HG02571 (cell line): Measurements from ENCODE around the gene ATG7.
"Not testable (repeated sequence)": the region's sequence is repeated elsewhere in the genome, so short reads cannot be mapped to it uniquely, and the experiment has no call there.

Experiments used
- ATAC-seq: cut with Tn5 transposase; IDR thresholded peaks from one replicate; pipeline ENCODE4 v1.9.1; 2021; ENCODE audit warnings: mild to moderate bottlenecking, moderate library complexity; ENCODE audit not compliant: unreplicated experiment

ATG7 gene

DNA sequence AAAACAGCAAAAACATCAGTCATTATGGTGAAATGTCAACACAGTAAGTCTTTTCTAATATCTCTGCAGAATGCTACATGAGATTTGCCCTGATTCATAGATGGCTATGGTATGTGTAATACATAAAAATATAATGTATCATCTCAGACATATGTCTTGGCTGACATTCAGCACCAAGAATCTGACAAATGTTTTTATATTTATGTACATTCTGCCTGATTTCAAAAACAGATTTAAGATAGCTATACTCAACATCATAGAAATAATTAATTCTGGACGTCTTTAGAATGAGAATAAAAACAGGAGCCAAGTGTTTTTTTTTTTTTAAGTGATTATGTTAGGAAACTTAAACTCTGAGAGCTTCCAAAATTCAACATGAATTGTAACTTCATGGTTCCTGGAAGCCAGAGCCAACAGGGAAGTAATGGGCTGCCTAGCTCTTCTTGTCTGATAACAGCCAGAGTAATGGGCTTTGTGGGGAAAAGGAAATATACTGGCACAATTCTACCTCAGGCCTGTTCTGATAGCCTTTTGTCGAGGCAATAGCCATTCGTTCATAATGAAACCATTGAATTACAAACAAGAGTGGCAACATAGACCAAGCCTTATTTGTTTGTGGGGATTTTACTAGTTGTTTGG lies 187.1 kb downstream of the ATG7 start:
- ATAC-seq: no peak

DNA sequence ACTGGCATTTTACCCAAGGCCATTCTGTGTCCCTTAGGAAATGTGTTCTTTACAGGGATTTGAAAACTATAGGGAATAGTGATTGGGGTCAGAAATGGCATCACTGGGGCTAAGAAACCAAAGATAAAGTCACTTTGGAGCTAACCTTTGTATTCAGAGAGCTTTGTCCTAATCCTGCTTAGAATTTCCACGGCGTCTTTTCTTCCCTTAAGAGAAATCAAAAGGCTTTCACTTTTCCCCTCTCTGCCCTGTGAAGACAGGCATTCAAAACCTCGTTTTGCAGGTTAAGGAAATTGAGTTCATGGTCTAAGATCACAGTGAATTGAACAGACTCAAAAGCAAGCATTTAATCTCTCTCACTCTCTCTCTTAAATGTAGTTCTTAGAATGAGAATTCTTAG lies 189.0 kb downstream of the ATG7 start:
- ATAC-seq: no peak

DNA sequence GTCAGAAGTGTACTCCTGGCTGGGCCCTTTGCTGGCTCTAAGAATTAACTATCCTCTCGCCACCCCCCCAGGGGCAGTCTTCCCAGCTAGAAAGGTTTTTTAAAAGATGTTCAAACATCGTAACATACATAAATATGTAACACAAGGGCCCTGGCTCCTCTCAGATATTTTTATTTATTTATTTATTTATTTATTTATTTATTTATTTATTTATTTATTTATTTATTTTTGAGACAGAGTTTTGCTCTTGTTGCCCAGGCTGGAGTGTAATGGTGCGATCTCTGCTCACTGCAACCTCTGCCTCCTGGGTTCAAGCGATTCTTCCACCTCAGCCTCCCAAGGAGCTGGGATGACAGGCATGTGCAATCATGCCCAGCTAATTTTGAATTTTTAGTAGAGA lies 190.5 kb downstream of the ATG7 start:
- not testable (repeated sequence) for ATAC-seq

DNA sequence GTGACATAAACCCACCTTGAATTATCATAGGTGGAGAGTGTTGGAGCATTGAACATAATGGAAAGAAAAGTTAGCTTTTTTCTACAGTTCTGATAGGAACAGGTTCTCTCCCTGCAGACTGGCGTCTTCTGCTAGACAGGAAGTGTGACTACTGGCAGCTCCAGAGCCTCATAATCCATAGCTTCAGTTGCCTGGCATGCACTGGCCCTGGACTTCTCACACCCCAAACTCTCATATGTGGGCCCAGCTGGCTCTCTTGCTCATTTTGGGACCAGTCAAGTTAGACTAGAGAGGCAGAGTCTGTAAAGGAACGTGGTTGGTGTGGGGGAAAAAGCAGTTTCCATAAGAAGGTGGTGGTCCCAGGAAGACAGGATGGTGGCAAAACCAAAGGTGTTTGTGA lies 191.4 kb downstream of the ATG7 start:
- no peak for ATAC-seq

DNA sequence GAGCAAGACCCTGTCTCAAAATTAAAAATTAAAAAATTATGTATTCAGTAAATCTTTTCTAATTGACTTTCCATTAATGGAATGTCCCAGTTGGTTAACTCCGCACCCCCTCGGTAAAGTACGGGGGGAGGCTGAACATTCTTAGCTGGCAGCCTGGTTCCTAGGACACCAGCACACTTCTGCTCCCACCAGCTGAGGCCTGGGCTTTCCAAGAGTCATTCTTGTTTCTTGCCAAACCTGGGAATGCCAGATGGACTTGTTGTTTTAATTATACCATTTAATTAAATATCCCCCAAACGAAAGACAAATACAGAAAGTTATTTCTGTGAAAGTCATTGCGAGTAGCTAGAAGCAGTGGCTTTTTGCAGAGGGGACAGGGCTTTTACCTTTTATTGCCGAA lies 192.2 kb downstream of the ATG7 start:
- ATAC-seq: no peak

DNA sequence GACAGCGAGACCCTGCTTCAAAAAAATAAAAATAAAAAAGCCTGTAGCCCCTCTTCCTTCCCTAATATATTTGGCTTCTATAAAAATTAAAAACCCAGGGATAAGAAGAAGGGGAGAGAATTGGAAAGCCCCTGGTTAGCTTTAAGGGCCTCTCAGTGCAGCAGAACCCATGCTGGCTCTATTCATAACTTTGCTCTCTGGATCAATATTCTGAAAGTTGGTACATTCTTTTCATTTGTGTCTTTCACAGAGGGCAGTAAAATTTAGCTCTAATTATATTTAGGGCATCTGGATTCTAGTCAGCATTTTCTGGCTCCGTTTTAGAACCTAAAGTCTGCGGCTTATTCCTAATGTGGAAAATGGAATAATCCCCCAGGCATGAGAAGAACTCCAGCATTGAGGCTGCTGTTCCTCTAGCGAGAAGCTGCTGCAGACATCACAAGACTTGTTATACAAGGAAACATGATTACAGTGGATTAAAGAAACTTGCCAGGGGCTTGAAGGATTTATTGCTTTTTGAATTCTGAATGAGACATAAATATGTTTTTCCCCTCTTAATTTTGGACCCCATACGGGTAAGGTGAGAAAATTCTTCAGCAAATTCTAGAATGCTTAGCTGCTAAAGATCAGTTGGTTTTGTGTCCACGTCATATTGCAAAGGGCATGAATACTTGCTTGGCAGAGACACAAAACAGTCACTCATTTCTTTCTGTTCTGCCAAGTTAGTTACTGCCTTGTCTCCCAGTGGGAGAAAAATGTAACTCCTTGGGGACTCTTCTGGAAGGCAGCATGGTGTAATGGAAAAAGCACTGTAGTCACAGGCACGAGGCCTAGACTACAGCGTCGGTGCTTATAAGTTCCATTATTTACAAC lies 193.8 kb downstream of the ATG7 start:
- no peak for ATAC-seq

DNA sequence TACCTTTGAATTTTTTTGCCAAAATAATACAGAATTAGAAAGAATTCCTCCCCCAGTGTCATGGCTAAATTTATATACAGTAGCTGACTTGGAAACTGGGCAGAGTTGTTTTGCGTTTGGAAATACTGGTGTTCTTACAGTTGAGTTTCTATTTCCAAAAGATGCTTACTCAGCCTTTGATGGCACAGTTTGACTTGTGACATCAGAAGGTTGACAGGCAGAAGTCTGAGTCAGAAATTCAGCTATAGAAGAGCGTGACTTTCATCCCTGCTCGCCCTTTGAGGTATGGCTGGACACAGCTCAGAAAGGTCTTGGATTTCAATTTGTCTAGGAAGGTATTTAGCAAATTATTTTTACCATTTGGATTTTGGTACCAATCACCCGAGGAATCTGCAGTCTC lies 195.7 kb downstream of the ATG7 start:
- ATAC-seq: no peak

DNA sequence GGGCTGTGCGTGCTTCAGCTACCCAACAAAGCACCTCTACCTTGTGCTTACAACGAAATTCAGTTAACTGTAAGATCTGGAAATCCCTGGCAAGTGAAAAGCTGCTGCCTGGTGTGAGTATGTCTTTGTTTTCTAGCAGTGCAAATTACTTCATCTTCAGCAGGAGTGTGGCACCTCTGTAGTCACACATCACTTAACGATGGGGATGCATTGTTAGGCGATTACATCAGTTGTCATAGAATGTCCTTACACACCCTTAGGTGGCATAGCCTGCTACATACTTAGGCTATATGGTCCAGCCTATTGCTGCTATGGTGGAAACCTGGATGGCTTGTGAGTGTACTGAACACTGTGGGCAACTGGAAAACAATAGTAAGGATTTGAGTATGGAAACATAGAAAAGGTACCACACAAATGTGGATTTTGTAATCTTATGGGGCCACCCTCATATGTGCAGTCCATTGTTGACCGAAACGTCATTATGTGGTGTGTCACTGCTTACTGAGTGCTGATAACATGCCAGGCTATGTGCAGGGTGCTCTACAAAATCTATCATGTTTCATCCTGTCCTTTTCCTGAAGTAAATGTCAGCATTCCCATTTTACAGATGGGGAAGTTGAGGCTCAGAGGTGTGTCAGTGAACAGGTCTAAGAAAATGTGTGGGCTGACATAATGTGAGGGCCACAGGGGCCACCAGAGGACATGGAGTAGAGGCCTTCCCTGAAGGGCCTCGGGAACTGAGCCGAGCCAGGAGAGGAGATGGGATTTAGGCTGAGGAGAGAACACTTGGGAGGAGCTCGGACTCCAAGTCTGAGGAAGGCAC lies 198.0 kb downstream of the ATG7 start:
- ATAC-seq: no peak

DNA sequence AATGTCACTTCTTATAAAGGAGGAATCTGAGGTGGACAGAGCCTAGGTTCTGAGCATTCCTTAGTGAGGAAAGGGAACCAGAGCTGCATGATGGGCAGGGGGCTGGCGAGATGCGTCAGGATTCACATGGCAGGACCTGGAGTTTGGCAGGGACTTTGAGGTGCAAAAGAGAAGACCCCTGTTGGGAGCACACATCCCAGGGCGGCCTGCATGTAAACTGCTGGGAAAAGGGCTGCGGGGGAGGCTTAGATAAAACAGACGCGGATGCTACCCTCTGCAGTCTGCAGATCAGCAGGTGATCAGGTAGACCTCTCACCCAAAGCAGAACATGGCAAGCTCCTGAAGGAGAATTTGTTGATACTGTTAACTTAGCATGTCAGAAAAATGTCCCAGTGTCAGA lies 203.1 kb downstream of the ATG7 start:
- no peak for ATAC-seq

DNA sequence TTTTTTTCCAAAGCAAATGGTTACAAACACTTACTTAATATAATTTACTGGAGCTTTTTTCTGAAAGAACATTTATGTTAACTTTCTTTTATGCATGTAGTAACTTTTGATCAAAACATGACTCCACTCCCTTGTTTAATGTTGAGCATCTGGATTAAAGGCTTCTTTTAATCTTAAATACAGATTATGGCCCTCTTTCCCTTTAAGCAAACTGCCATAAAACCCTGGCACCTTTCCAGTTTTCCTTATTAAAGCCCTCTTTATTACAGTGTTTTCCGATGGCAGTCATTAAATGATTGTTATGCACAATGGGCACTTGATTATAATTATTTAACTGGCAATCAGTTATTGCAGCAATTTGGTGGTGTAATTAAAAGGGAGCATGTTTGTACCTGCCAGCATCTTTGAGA lies 204.5 kb downstream of the ATG7 start:
- ATAC-seq: no peak

DNA sequence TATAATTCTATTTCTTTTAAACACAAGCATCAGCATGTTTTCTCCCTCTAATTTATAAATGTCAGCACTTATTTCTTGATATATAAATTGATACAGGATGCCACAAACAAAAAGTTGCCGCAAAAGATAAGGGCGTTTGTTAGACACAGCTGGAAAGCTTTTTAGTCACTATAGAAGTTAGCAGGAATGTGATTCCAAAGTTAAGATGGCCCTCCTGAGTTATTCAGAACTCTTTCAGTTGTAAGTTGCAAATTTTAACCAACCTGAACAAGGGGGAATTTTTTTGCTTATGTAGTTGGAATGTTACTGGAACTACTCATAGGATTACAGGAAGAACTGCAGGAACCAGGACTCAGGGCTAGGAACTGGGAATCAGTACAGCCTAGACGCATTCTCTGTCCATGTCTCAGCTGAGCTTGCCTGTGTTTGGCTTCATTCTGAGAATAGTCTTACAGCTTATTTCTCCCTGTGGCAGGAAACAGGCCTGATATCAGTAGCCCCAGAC lies 205.3 kb downstream of the ATG7 start:
- ATAC-seq: no peak

DNA sequence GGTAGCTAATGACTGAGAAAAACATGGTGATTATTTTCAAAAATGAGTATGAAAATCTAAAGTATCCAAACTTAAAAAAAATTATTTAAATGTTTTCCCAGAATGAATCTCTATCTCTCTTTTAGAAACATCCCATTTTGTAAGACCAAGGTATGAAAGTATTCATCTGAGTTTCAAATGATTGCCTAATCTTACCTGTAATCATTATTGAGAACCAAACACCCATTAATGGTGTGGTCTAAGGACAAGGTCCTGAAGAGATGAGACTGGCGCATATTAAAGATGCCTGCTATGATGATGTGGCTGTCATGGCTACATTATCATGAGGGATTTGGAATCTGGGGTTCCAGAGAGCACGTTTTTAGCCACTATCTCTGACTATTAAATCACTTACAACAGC lies 206.0 kb downstream of the ATG7 start:
- no peak for ATAC-seq

DNA sequence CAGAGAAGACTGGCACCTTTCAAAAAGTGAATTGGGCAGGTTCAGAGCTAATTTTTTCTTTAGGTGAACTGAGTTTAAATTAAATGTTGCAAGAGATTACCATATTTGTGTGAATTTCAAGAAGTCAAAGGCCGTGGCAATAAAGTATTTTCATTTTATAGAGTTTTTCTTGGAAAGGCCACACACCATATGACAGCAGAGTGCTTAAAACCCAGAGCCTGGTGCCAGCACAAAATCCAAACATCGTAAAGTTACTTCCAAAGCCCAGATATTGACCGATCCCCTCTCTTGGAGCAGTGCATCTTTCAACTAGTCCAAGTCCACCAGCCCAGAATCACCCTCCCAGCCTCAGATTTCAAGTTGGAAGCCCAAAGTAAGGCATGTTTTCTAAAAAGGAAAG lies 207.0 kb downstream of the ATG7 start:
- ATAC-seq: no peak

DNA sequence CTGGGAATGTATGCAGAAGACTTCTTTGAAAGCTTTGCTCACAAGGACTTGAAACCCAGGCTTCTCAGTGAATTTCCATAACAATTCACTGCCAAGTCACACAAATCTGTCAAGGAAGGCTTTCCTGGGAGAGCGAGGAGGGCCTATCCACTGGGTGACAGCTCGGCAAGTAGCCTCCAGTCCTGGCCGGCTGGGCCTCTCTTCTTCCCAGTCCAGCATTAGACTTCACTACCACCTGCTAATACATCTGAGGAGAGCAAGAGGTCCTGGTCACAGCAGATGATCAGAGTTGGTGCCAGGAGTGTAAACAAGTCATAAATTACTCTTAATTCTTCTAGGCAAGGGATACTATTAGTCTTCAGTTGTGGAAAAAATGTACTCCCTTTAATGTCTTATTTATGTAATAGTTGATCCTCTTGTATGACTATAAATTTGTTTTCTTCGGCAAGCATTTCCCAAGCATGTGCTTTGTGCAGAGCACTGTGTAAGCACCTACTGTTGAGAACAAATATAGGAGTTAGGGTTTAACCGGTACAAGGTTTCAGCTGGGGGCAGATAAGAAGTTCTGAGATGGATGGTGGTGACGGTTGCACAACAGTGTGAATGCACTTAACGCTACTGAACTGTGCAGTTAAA lies 208.6 kb downstream of the ATG7 start:
- no peak for ATAC-seq

DNA sequence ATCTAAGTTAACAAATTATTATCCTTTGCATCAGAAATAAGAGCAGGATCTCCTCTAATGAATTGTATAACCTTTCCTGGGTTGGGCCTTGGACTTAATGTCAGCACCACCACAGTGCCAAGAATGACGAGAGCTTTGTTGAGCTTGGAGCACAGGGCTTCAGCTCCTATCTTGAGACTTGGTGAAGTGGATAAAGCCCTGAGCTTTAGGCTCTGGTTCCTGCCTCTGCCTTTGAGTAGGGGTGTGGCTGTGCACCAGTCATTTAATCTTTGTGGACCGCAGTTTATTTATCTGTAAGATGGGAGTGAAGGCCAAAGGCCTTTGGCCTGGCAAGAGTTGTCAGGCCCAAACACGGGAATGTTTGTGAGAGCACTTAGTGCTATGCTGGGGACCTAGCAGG lies 209.4 kb downstream of the ATG7 start:
- no peak for ATAC-seq

DNA sequence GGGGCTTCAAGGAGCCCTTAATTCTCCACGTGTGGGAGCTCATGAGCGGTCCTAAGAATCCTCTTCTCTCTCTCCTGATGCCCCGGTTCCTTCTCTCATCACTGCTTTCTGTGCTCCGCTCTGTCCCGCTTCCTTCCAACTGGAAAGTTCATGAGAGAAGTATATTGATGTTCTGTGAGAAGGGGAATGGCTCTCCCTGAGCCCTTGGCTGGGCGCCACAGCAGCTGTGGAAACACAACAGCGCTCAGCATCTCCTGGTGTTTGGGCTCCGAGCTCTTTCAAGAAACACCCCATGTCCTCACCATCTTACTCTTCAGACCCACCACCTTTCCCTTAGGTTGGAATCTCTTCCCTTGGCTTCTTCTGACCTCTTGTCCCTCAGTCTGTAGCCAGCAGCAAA lies 209.8 kb downstream of the ATG7 start:
- no peak for ATAC-seq

DNA sequence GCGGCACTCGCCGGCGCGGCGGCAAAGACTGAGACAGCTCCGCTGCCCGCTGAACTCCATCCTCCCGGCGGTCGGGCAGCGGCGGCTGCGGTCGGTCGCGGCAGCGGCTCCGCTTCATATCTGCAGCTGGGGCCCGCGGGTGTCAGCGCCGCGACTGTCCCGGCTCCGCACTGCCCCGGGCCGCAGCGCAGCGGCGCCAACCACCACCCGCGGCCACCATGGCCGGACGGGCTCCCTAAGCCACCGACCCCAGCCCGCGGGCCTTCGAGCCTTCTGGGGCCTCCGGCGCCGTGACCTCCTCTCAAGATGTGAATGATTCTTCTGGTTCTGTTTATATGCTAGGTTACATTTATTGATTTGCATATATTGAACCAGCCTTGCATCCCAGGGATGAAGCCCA lies 216.2 kb downstream of the ATG7 start:
- not testable (repeated sequence) for ATAC-seq

DNA sequence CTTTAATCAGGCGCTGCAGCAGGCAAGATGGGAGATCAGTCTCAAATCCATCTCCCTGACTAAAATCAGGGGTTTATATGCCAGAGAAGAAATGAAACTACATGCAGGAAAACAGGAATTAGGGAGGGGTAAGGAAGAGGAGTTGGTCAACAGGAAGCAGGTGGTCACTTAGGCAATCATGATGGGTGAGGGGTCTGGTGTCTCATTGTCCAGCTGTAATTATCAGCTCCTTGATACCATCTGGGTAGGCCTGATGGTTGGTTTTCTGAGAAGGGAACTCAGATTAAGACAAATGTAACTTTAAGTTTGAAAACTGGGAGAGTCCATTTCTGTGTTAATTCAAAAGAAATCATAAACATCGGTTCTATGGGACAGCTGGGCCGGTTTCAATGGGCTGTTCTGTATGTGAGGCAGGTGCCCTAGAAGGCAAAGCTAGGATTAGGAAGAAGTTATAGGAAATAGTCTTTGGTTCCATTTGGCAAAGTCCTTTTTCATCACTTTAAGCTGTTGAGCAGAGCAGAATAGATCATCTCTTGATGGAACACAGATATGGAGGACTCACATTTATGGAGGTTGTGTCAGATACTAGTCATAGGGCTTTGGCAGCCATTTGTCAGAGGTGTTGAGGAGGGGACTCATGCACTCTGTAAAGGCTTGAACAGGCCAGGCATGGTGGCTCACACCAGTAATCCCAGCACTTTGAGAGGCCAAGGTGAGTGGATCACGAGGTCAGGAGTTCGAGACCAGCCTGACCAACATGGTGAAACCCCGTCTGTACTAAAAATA lies 222.1 kb downstream of the ATG7 start:
- ATAC-seq: no peak

DNA sequence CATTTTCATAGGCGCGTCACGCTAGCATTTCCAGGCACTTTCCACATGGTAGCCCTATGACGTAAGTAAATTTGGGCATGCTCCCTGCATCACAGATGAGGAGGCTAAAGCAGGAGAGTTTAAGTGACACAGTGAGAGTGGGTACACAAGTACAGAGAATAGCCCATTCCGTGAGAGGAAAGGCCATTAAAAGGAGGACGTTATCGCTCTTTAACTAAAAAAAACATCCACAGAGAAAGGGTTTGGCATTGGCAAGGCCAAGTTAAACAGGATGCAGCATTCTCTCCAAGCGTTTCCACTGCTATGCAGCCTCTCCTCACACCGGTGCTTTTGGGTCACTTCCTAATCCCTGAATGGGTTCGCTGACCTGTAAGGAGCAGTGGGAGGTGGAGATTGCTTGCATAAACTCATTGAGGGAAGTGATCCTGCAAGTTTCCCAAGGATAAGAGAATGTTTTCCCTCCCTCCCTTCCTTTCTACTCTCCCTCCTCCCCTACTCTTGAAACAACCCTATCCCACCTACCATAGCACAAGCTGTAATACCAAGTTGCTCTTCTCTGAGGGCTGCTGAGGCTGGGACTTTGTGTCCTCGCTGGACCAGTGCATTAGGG lies 223.9 kb downstream of the ATG7 start:
- ATAC-seq: no peak

DNA sequence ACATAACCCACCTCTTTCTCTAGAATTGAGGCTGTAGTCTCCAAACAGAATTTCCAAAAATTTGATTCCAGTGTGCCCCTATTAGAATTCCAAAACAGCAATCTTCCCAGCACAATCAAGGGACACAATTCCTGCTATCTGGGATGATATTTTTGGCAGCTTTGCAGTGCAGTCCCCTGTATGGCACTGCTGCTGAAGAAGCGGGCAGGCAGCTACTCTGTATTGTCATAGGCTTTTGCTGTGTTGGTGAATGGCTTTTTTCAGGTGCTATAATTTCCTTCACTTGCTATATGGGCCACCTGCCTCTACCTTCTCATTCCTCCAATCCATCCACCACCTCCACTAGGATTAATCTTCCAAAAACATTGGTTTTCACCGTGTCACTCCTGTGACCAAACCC lies 226.0 kb downstream of the ATG7 start:
- no peak for ATAC-seq
